Stimulated activated CD8-positive, alpha-beta memory T cell treated with anti-CD3 and anti-CD28 coated beads, Interleukin-15, amount 100 ng/mL, for 1 hour (primary cell): Measurements from ENCODE around the gene CHN1.

Experiments
- DNase-seq: peaks from one replicate; pipeline ENCODE4 v3.0.0-alpha.2; 2020; ENCODE audit warnings: low read depth

The CHN1 gene

GRCh38 chr2:174785481-174785880, 219.7 kb downstream of the CHN1 start:
- DNase-seq = no peak

DNA sequence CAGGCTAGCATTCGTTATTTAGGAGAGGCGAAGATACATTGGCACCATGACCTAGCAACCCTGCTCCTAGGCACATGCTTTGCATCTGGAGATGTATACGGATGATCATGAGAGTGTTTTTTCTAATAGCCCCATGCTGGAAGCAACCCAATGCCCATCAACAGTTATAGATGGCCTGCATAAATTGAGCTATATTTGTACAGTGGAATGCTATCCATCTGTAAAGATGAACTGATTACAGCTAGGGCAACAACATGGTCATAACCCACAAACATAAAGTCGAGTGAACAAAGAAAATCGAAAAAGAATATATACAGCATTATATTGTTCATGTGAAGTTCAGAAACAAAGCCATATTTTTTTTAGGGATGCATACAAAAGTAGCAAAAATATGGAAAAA, 220.3 kb downstream of the CHN1 start:
- no peak for DNase-seq

GRCh38 chr2:174784316-174784715, 220.9 kb downstream of the CHN1 start:
- DNase-seq = no peak

- no peak for DNase-seq
Measured at GRCh38 chr2:174781996-174782395, 223.2 kb downstream of the CHN1 start.

- no peak for DNase-seq
Measured at GRCh38 chr2:174781298-174781697, 223.9 kb downstream of the CHN1 start.

DNA sequence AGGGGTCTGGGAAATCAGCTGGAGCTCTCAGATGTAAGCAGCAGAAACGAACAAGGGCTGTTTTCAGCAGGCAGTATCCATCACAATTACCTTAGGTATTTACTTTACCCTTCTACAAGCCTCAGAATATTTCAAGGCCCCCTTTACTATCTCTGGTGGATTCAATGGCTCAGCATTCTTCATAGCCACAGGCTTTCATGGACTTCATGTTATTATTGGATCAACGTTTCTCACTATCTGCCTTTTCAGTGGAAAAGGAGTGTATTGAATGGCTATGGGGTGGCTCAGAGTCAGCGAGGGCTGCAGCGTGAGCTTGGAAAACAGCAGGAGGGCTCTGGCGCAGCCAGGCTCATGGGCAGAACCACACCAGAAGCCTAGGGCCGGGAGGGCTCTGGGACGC, 224.3 kb downstream of the CHN1 start:
- DNase-seq = no peak

- no peak for DNase-seq
Measured at GRCh38 chr2:174780191-174780840, 224.9 kb downstream of the CHN1 start.

- DNase-seq = no peak
Measured at GRCh38 chr2:174779361-174779928, 225.7 kb downstream of the CHN1 start.

DNA sequence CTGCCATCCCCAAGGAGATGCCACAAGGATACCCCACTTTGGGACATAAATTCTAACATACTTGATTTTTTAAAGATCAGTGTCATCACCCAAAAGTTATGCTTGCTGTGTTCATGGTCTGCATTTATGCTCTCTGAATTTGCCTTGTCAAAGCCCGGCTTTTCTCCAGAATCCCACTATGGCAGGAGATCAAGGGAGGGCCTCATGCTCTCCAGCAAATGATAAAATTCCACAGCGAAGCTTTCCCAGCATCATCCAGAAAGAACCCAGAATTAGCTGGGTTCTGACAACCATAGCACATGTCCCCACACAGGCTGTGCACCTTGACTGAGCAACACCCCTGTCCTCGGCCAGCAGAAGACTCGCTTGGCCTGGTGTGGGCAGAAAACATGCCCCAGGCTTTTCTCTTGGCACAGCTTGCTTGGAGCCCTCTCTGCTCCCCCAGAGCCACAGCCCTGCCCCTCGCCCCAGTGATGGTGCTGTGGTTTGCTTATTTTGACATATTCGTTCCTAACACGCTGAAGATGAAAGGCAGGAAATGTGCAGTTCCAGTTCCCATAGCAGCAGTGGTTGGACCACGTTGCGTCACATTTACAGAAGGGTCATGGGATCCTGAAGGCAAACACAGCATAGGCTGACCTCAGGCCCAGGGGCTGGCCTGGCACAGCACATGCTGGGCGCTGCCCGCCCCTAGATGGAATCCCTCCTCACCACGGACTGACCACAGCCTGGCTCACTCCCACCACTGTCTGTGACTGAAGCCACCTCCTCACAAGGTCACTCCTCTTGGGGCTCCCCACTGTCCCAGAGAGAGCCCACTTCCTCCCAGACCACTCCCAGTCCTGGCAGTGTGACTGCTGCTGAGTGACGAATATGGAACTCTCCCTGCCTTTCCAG, 226.8 kb downstream of the CHN1 start:
- DNase-seq = peak; percentile 37

GRCh38 chr2:174777347-174778084, 227.7 kb downstream of the CHN1 start:
- no peak for DNase-seq

GRCh38 chr2:174776675-174777074, 228.5 kb downstream of the CHN1 start:
- no peak for DNase-seq

DNA sequence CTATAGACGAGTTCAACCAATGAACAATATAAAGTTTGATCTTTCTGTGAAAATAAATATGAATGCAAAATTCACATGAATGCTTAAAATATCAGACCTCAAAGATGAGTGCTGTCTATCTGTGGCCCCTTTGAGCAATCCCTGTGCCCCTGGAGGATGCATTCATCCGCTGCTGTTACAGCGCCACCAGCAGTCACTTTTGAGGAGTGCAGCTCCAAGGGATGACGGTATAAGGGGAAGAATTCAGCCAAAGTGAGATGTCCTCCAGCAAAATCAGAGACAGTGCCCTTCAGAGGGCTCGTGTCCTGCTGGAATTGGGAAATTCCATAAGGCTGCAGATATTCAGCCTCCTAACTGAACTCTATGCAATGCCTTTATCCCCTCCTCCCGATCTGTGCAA, 229.0 kb downstream of the CHN1 start:
- no peak for DNase-seq

DNA sequence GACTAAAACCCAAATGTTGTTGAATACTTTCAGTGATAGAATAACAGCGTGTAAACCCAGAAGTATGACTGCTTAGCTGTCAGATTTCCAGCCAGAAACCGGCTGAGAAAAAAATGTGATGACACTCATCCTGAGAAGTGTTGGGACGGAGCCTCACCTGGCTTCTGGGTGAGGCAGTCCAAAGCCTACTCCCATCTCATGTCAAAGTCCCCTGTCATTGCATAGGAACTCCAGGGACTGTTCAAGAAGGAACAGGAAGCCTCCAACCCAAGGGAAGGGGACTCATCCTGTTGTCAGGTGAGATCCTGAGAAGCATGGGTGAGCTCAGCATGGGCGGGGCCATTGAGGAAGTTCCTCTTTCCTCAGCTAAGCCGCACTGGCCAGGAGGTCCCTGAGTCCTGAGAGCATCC, 229.6 kb downstream of the CHN1 start:
- DNase-seq = no peak

DNA sequence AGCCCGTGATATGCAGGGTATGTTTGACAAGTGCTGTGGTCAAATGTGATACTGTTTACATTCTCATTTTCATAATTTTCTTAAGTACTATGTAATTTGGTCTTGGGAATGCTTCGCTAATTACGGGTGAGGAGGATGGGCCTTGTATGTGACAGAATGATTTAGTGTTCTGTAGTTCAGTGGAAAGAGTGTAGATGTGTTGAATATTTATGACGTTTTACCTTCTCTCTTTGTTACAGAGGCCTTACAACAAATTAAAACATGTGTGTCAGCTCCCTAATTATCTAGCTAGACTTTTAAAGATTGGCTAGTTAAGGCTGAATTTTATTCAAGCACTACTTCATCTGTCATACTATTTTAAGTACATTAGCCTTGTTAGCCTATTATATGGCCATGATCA, 230.3 kb downstream of the CHN1 start:
- DNase-seq = no peak

- DNase-seq = no peak
Measured at GRCh38 chr2:174773215-174773614, 232.0 kb downstream of the CHN1 start.

DNA sequence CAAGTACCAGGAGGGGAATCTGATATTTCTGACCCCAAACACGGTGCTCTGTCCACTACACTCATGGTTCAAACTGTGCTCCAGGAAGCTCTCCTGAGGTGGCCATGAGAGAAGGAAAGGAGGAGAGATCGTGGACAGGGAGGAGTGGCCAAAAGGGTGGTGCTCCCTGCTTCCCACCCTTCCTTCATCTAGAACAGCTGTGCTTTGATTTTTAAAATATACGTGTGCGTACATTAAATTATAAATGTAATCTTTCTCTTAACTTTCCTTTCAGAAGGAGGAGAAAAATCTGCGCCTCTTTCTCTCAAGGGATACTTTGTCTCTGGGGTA, 232.7 kb downstream of the CHN1 start:
- DNase-seq = no peak

DNA sequence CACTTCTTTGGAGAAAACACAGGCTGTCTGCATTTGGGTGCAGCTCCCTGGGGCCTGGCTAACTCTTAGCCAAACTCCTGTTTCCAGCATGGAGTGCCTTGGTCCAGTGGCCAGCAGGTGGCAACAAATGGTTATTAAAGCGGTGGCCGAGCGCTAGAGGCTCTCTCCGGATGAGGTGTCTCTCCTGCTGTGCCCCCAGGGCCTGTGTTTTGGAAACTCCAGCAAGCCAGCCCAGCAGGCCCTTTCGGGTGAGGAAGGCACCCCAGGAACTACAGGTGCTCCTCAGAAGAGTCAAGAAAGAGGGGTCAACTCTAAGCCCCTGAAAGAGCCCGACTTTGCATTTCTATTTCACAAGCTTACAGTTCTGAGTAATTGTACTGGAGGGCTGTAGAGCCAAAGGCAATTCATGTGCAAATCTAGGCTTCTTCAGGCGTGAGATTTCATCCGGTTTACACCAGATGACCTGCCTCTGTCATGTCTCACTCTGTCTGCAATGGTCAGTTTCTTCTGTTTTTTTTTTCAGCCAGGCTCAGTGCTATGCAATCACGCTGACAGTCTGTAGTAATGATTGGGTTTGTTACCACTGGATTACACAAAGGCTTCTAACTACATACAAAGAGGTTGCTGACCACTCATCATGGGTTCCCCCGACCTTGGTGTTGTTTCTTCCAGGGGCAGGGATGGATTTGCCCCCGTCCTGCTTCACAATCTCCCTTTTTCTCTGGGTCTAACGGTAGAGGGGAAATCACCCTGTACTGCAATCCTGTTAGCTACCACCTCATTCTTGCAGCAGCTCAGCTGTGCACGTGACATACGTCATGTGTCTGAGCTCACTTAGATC, 233.3 kb downstream of the CHN1 start:
- no peak for DNase-seq

DNA sequence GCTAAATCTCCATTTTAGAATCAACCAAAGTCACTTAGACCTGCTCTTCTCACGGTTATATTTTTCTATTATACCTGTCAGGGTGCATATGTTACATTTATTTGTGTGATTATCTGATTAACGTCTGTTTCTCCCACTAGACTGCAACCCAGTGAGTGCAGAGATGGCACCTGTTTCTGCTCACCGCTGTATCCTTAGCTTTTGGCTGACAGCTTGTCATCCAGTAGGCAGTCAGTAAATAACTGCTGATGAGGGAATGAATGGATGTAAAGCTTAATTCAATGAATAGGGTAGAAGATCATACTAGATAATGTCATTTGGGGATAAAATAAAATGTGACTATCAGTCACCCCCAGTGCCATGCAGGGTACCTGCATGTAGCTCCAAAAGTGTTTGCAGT, 234.0 kb downstream of the CHN1 start:
- DNase-seq = no peak

DNA sequence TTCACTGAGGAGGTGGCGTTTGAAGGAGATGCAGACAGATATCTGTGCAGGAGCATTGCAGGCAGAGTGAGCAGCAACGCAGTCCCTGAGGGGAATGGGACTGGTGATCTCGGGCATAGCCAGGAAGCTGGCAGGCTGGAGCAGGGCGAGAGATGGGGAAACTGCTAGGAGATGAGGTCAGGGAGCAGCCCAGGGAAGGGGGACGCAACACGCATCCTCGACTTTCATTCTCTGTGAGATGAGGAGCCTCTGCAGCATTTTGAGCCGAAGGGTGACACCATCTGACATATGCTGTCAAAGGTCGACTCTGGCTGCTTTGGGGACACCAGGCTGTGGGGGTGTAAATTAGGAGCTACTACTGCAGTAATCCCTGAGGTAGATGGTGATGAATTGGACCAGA, 236.6 kb downstream of the CHN1 start:
- no peak for DNase-seq

GRCh38 chr2:174766271-174766670, 238.9 kb downstream of the CHN1 start:
- no peak for DNase-seq

DNA sequence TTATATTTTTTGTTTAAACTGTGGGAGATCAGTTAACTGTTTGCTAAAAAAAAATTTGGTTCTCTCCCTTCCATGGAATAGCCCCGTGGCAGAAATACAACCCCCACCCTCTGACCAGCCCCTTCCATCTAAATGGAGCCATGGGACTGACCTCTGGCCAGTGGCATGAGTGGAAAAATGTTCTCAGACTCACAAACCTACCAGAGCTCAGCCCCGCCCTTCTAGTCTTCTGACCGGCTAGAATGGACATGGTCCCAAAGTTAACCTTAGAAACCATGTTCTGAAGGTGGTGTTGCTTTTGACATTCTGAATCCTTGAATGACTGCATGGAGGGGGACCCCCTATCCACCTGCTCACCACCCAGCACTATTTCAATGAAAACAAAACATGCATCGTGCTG, 239.6 kb downstream of the CHN1 start:
- DNase-seq = no peak
